DOHH2 (cell line): ENCODE data around the gene GRIA3.

ENCODE experiments used
- EZH2phosphoT487 ChIP-seq: fragments of 200-600 bp; sonication (generic); IDR thresholded peaks from 2 replicates; pipeline ENCODE4 v1.6.1; 2017; ENCODE audit warnings: borderline replicate concordance, mild to moderate bottlenecking, antibody characterized with exemption, low read length, moderate library complexity, mixed read lengths
- TF ChIP-seq, protein P1 (sequence below): fragments of 200-600 bp; sonication (generic); IDR thresholded peaks from one replicate; pipeline ENCODE4 v1.5.1; 2014; ENCODE audit warnings: antibody characterized with exemption, mild to moderate bottlenecking, low read depth, low read length; ENCODE audit not compliant: poor library complexity, severe bottlenecking

- TF ChIP-seq, protein P1, sequence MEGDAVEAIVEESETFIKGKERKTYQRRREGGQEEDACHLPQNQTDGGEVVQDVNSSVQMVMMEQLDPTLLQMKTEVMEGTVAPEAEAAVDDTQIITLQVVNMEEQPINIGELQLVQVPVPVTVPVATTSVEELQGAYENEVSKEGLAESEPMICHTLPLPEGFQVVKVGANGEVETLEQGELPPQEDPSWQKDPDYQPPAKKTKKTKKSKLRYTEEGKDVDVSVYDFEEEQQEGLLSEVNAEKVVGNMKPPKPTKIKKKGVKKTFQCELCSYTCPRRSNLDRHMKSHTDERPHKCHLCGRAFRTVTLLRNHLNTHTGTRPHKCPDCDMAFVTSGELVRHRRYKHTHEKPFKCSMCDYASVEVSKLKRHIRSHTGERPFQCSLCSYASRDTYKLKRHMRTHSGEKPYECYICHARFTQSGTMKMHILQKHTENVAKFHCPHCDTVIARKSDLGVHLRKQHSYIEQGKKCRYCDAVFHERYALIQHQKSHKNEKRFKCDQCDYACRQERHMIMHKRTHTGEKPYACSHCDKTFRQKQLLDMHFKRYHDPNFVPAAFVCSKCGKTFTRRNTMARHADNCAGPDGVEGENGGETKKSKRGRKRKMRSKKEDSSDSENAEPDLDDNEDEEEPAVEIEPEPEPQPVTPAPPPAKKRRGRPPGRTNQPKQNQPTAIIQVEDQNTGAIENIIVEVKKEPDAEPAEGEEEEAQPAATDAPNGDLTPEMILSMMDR, result no peak
- TF ChIP-seq EZH2phosphoT487, result no peak
Observed at GRCh38 chrX:123159403-123159802, 24.7 kb upstream of the GRIA3 start.
